Activated T-helper 1 cell treated with Interleukin-2 at 50 U/mL for 16 hours (primary cell): ENCODE results near the gene ST8SIA5.

Source experiments
- DNase-seq: peaks from one replicate; pipeline ENCODE4 v3.0.0-alpha.2; 2020; ENCODE audit warnings: low read depth

ST8SIA5 gene

GRCh38 chr18:46668694-46669093, 88.2 kb downstream of the ST8SIA5 start:
- DNase-seq = no peak

- DNase-seq = no peak
Observed at GRCh38 chr18:46668135-46668534, 88.7 kb downstream of the ST8SIA5 start.

- DNase-seq = no peak
Observed at GRCh38 chr18:46663539-46663938, 93.3 kb downstream of the ST8SIA5 start.

GRCh38 chr18:46660957-46661749, 95.7 kb downstream of the ST8SIA5 start:
- no peak for DNase-seq

- DNase-seq = no peak
Observed at GRCh38 chr18:46659484-46659883, 97.4 kb downstream of the ST8SIA5 start.

- DNase-seq = no peak
Observed at GRCh38 chr18:46657115-46657955, 99.5 kb downstream of the ST8SIA5 start, which contains the start of gene LOXHD1. Gene LOXHD1, minus strand, starts transcription at chr18:46657220. Its CDS starts 187 bp downstream, at chr18:46657033.

GRCh38 chr18:46656326-46657114, 100.3 kb downstream of the ST8SIA5 start:
- DNase-seq = no peak

GRCh38 chr18:46652372-46652771, 104.5 kb downstream of the ST8SIA5 start:
- DNase-seq = no peak

GRCh38 chr18:46650681-46651080, 106.2 kb downstream of the ST8SIA5 start:
- no peak for DNase-seq

- no peak for DNase-seq
Observed at GRCh38 chr18:46649071-46649862, 107.6 kb downstream of the ST8SIA5 start.

- no peak for DNase-seq
Observed at GRCh38 chr18:46646468-46646867, 110.4 kb downstream of the ST8SIA5 start.

- no peak for DNase-seq
Observed at GRCh38 chr18:46642561-46642960, 114.3 kb downstream of the ST8SIA5 start.

GRCh38 chr18:46641917-46642316, 114.9 kb downstream of the ST8SIA5 start:
- no peak for DNase-seq

GRCh38 chr18:46639386-46639785, 117.5 kb downstream of the ST8SIA5 start:
- no peak for DNase-seq

- DNase-seq = no peak
Observed at GRCh38 chr18:46636040-46636630, 120.7 kb downstream of the ST8SIA5 start.

GRCh38 chr18:46632401-46633071, 124.3 kb downstream of the ST8SIA5 start:
- DNase-seq = no peak

- no peak for DNase-seq
Observed at GRCh38 chr18:46630991-46631390, 125.9 kb downstream of the ST8SIA5 start.

GRCh38 chr18:46630160-46630559, 126.7 kb downstream of the ST8SIA5 start:
- DNase-seq = no peak

- DNase-seq = no peak
Observed at GRCh38 chr18:46629361-46629760, 127.5 kb downstream of the ST8SIA5 start.

GRCh38 chr18:46628206-46628605, 128.6 kb downstream of the ST8SIA5 start:
- no peak for DNase-seq
